GM19452 (cell line): Measurements from ENCODE around the gene INPP5B.

Experiments
- ATAC-seq: cut with Tn5 transposase; IDR thresholded peaks from one replicate; pipeline ENCODE4 v1.9.1; 2021; ENCODE audit not compliant: unreplicated experiment

INPP5B gene

GRCh38 chr1:37844536-37844935, 102.3 kb downstream of the INPP5B start:
- no peak for ATAC-seq

- ATAC-seq, result no peak
Measured at GRCh38 chr1:37841652-37842051, 105.2 kb downstream of the INPP5B start.

GRCh38 chr1:37840711-37841110, 106.1 kb downstream of the INPP5B start:
- ATAC-seq, result no peak

- ATAC-seq, result no peak
Measured at GRCh38 chr1:37839676-37840075, 107.2 kb downstream of the INPP5B start.

- no peak for ATAC-seq
Measured at GRCh38 chr1:37836788-37837187, 110.1 kb downstream of the INPP5B start.

- no peak for ATAC-seq
Measured at GRCh38 chr1:37831809-37832208, 115.0 kb downstream of the INPP5B start.

- no peak for ATAC-seq
Measured at GRCh38 chr1:37831109-37831508, 115.7 kb downstream of the INPP5B start.

GRCh38 chr1:37828410-37829074, 118.3 kb downstream of the INPP5B start:
- no peak for ATAC-seq

GRCh38 chr1:37825506-37825905, 121.3 kb downstream of the INPP5B start:
- ATAC-seq, result no peak

GRCh38 chr1:37824001-37824400, 122.9 kb downstream of the INPP5B start:
- ATAC-seq, result no peak

- no peak for ATAC-seq
Measured at GRCh38 chr1:37822906-37823815, 123.7 kb downstream of the INPP5B start.

- ATAC-seq, result no peak
Measured at GRCh38 chr1:37821481-37821880, 125.4 kb downstream of the INPP5B start.

- no peak for ATAC-seq
Measured at GRCh38 chr1:37817481-37817880, 129.4 kb downstream of the INPP5B start.

GRCh38 chr1:37814252-37814651, 132.6 kb downstream of the INPP5B start:
- ATAC-seq, result no peak

GRCh38 chr1:37813529-37814145, 133.2 kb downstream of the INPP5B start:
- ATAC-seq, result no peak

- ATAC-seq, result no peak
Measured at GRCh38 chr1:37811027-37811655, 135.7 kb downstream of the INPP5B start.
